ENCODE data around the gene SLC12A2. TPM values are rescaled to one million over a fixed set of nuclear protein-coding genes. Genes with fewer than 3 reads are reported as not detected.
A peak's percentile ranks its signal among the peaks of the same experiment; 100 is the strongest.

Gene SLC12A2
- total and polyA plus RNA-seq, 2 of the 4 experiments (the other 2 are of a cell fraction), result 5.6 to 30.3 TPM

- dilution Hi-C loops (cut with HindIII; ENCODE audit: low sequenced_read_pairs, unreplicated experiment), result no loop called here
- Histone ChIP-seq H2BK5ac (ENCODE audit: low read depth, low read length, poor library complexity, severe bottlenecking) (no peak overlapping the region), H3K23ac (ENCODE audit: low read depth, low read length) (0 out of 2 replicates have a peak overlapping the region, but pooled peaks have one; percentile 18), H4K91ac (ENCODE audit: insufficient read depth, low read depth, low read length) (no peak overlapping the region), H3K79me1 (ENCODE audit: low read depth in 1 of 2, low read length in 2 of 2) (no peaks in the 10 kb centered on the region), H3K9me3 (ENCODE audit: control insufficient read depth, insufficient read depth, low read length) (no peaks in the 10 kb centered on the region), H4K8ac (ENCODE audit: low read depth in 2 of 2, low read length in 2 of 2) (no peak overlapping the region), H3K56ac (ENCODE audit: extremely low read depth, insufficient read depth, low read length) (no peak overlapping the region), H3K14ac (replicated peaks; ENCODE audit: low read depth, low read length) (0 out of 2 replicates have a peak overlapping the region, but pooled peaks have one; percentile 33), H3K4me2 (ENCODE audit: low read depth, low read length) (no peak overlapping the region), H2AFZ (replicated peaks; ENCODE audit: low read length, poor library complexity) (peak overlapping the region; percentile 47), H3K27ac (ENCODE audit: insufficient read depth, low read length) (no peak overlapping the region), H2AK9ac (replicated peaks; ENCODE audit: low read depth, low read length, poor library complexity) (no peak overlapping the region), H3K9me1 (ENCODE audit: insufficient read depth, low read length) (no peaks in the 10 kb centered on the region), H3K18ac (ENCODE audit: low read depth, low read length) (no peak overlapping the region), H3K36me3 (ENCODE audit: control insufficient read depth, insufficient read depth, low read length) (no peaks in the 10 kb centered on the region), H2BK15ac (ENCODE audit: low read depth, low read length) (no peak overlapping the region), H4K5ac (ENCODE audit: low read depth, low read length) (no peak overlapping the region), H3K9ac (ENCODE audit: low read depth, low read length) (no peak overlapping the region), H3K4ac (ENCODE audit: low read depth, low read length) (no peak overlapping the region), H4K20me1 (ENCODE audit: insufficient read depth, low read length) (no peaks in the 10 kb centered on the region), H3K4me3 (ENCODE audit: insufficient read depth, low read depth, low read length) (no peak overlapping the region), H2BK20ac (ENCODE audit: low read depth, low read length) (no peak overlapping the region; the same call in 1 of the 2 replicates), H3K4me1 (ENCODE audit: control insufficient read depth, insufficient read depth, low read length) (peaks cover 3% of the 10 kb centered on the region; the same call in 1 of the 2 replicates), H2BK120ac (ENCODE audit: low read depth, low read length) (no peak overlapping the region), H2AK5ac (ENCODE audit: low read depth, low read length) (no peak overlapping the region), H3K27me3 (ENCODE audit: control insufficient read depth, insufficient read depth, low read length) (no peaks in the 10 kb centered on the region)
- in situ Hi-C loops (cut with MboI; ENCODE audit: low sequenced_read_pairs), result no loop called here
- WGBS, 2 experiments (ENCODE audit: extremely low coverage in 2 of 2, insufficient read length in 1 of 2), result 40% methylated on average over 4 of the region's 15 CpGs; no CpG with 5 or more reads in 1 of the 2 experiments
- DNase-seq (peak; percentile 70), ATAC-seq (ENCODE audit: low read depth) (peak; percentile 79)
- ChIA-PET POLR2A (ENCODE audit: unreplicated experiment) (no interaction called here), CTCF (interaction anchor here (0.6 kb wide), 1 partner anchor 19 kb away, joined by 4 read pairs; no protein-coding TSS in a partner anchor)
- intact Hi-C loops (cut with micrococcal nuclease), result no loop called here
- TF ChIP-seq BHLHE40 (IDR thresholded peaks at IDR 0.05; ENCODE audit: low read depth, low read length), result peak; percentile 70
- TF ChIP-seq CTCF (conservative IDR thresholded peaks at IDR 0.05; ENCODE audit: low read depth, low read length), result no peak
- no peak for TF ChIP-seq CHD1 (IDR thresholded peaks at IDR 0.05; ENCODE audit: low read depth, low read length)
- TF ChIP-seq MAZ (IDR thresholded peaks at IDR 0.05; ENCODE audit: borderline replicate concordance, low read depth, low read length), result peak; percentile 14; the same call in 1 of the 2 replicates
- TF ChIP-seq POLR2A (IDR thresholded peaks at IDR 0.05; ENCODE audit: low read depth, low read length), result no peak
- peak; percentile 17; the same call in 1 of the 2 replicates for TF ChIP-seq CEBPB (IDR thresholded peaks at IDR 0.05; ENCODE audit: low read depth, low read length)
- TF ChIP-seq RAD21 (IDR thresholded peaks at IDR 0.05; ENCODE audit: low read length), result no peak
- no peak for TF ChIP-seq FOS (IDR thresholded peaks at IDR 0.05; ENCODE audit: low read depth, low read length)
- TF ChIP-seq USF2 (IDR thresholded peaks at IDR 0.05; ENCODE audit: low read depth, low read length), result no peak
- BruUV-seq (replicated peaks), result no TSS peak
Observed at GRCh38 chr5:128216860-128217531, 133.4 kb downstream of the SLC12A2 start.

All from IMR-90 (cell line).